ENCODE measurements around the gene FGD5. TPM values are rescaled to one million over a fixed set of nuclear protein-coding genes. Genes with fewer than 3 reads are reported as not detected.
A peak's percentile ranks its signal among the peaks of the same experiment; 100 is the strongest.

The FGD5 gene
- total and polyA plus RNA-seq, 9 of the 15 experiments (the other 6 are each of a cell fraction or from before 2014, with no cell fraction given): 0.18 TPM; not detected in 8

DNA sequence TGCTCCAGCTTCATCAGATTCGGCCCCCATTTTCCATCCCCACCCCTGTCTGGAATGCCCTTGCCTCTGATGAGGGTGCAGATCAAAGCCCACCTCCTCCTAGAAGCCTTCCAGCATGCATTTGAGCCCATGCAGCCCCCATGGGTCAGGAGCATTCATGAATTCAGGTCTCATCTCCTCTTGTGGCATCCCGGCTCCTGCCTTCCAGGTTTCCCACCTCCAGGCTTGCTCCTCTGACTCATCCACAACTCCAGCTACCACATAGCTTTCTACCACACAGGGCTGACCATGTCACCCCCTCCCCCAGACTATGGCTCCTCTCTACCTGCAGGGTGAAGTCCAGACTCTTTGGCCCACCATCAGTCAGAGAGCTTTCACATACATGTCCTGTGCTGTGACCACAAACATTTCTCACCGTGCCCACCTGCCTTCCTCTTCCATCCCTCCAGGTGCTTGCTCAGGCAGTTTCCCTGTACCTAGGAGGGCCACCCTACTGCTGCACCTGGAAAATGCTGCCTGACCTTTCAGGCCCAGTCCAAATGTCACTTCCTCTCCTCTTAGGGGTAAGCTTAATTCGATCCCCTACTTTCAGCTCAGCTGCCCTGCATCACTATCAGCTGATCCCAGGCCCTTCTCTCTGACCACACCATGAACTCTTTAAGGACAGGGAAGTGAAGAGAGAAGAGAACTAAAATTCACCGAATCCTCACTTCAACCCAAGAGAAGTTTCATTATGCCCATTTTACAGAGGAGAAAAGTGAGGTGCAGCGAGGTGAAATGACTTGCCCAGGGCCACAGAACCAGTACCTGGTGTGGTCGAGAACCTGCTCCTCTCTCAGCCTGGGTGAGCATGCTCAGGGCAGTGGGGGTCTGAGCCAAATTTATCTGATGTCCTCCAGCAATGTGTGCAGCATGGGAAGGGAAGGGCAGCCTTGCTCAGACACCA lies 13.7 kb upstream of the FGD5 start:
- H3K9ac ChIP-seq (ENCODE audit: insufficient read depth in 1 of 2, low read depth in 2 of 2, low read length in 2 of 2): no peak overlapping the region
- CTCF ChIA-PET (ENCODE audit: low intra/inter-chr PET ratio): no interaction called here
- TF ChIP-seq KDM1A (IDR thresholded peaks at IDR 0.05): peak in 1 of 2 experiments; percentile 45; a peak in 1 of 4 replicates
- peak; percentile 60; the same call in 1 of the 2 replicates for TF ChIP-seq BCOR (IDR thresholded peaks at IDR 0.05)
- no peak for TF ChIP-seq STAT5A (IDR thresholded peaks at IDR 0.05; ENCODE audit: borderline replicate concordance, low read length)
- TF ChIP-seq RFX5 (IDR thresholded peaks at IDR 0.05; ENCODE audit: low read depth, low read length): no peak
- peak; percentile 46; the same call in 1 of the 2 replicates for TF ChIP-seq SPI1 (IDR thresholded peaks at IDR 0.05; ENCODE audit: borderline replicate concordance, low read depth, low read length)
- TF ChIP-seq RBM25 (IDR thresholded peaks at IDR 0.05; ENCODE audit: low read depth, low read length, severe bottlenecking): peak; percentile 72
- TF ChIP-seq, protein P1, sequence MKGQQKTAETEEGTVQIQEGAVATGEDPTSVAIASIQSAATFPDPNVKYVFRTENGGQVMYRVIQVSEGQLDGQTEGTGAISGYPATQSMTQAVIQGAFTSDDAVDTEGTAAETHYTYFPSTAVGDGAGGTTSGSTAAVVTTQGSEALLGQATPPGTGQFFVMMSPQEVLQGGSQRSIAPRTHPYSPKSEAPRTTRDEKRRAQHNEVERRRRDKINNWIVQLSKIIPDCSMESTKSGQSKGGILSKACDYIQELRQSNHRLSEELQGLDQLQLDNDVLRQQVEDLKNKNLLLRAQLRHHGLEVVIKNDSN (CRISPR knock-in tag; IDR thresholded peaks at IDR 0.05): 0 out of 2 replicates have a peak, but pooled peaks have one; percentile 14
- TF ChIP-seq, protein P2, sequence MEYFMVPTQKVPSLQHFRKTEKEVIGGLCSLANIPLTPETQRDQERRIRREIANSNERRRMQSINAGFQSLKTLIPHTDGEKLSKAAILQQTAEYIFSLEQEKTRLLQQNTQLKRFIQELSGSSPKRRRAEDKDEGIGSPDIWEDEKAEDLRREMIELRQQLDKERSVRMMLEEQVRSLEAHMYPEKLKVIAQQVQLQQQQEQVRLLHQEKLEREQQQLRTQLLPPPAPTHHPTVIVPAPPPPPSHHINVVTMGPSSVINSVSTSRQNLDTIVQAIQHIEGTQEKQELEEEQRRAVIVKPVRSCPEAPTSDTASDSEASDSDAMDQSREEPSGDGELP (CRISPR knock-in tag; IDR thresholded peaks at IDR 0.05; ENCODE audit: borderline replicate concordance): 0 out of 2 replicates have a peak, but pooled peaks have one; percentile 16
- no TSS peak for BruUV-seq (replicated peaks)
- no peaks in the 10 kb centered on the region for H3K9me3 ChIP-seq (replicated peaks; ENCODE audit: control insufficient read depth, insufficient read depth, low read depth, low read length)
- POLR2A ChIA-PET: interaction anchor here (0.6 to 1.2 kb wide), 2 partner anchors 12 to 77 kb away, joined by 3 to 4 read pairs; no protein-coding TSS in a partner anchor
- H3K27me3 ChIP-seq (ENCODE audit: control insufficient read depth in 2 of 2, insufficient read depth in 2 of 2, low read length in 2 of 2): peaks cover 33 to 82% of the 10 kb centered on the region in 2 experiments
- FAIRE-seq: peak; percentile 29
- H3K4me3 ChIP-seq: no peak overlapping the region
- under 1% methylated on average over 7 of the region's 7 CpGs for WGBS (ENCODE audit: insufficient coverage, low coverage, missing lambda C conversion rate)
- peaks cover 0 to 6% of the 10 kb centered on the region in 2 experiments; a peak in 3 of 5 replicates for H3K4me1 ChIP-seq (replicated peaks in 1 of 2; ENCODE audit: control insufficient read depth in 2 of 2, insufficient read depth in 2 of 2, low read length in 2 of 2)
- H3K9me1 ChIP-seq (ENCODE audit: control insufficient read depth, insufficient read depth, low read length): no peaks in the 10 kb centered on the region
- intact Hi-C loops (cut with micrococcal nuclease): no loop called here
- H3K27ac ChIP-seq (ENCODE audit: extremely low read depth, low read depth, low read length): no peak overlapping the region
- H2AFZ ChIP-seq (ENCODE audit: low read depth, low read length): no peak overlapping the region
- no peak for ATAC-seq
- DNase-seq (ENCODE audit: extremely low read depth in 1 of 4, low spot score in 3 of 4): peak in 1 of 4 experiments; percentile 14
- H3K79me2 ChIP-seq (ENCODE audit: control insufficient read depth, insufficient read depth, low read length): no peaks in the 10 kb centered on the region
- H3K4me2 ChIP-seq (ENCODE audit: insufficient read depth, low read length): no peak overlapping the region
- H3K36me3 ChIP-seq (ENCODE audit: control insufficient read depth, insufficient read depth, low read length): no peaks in the 10 kb centered on the region
- in situ Hi-C loops (cut with MboI): no loop called here
- peaks cover 10% of the 10 kb centered on the region; the same call in 1 of the 2 replicates for H4K20me1 ChIP-seq (replicated peaks; ENCODE audit: control insufficient read depth, insufficient read depth, low read length)

Measured in K562 (cell line).